Measurements from ENCODE around the gene PDE6D.
"Not testable (repeated sequence)": the region's sequence is repeated elsewhere in the genome, so short reads cannot be mapped to it uniquely, and the experiment has no call there.

PDE6D gene

GRCh38 chr2:231720292-231720986 is 60.6 kb downstream of the PDE6D start:
- no peak for DNase-seq (ENCODE audit: low spot score)

- DNase-seq (ENCODE audit: low spot score), result no peak
Observed at GRCh38 chr2:231718799-231719198, 62.3 kb downstream of the PDE6D start.

- DNase-seq (ENCODE audit: low spot score), result no peak
Observed at GRCh38 chr2:231717281-231718171, 63.6 kb downstream of the PDE6D start.

- DNase-seq (ENCODE audit: low spot score), result no peak
Observed at GRCh38 chr2:231716666-231717280, 64.3 kb downstream of the PDE6D start.

GRCh38 chr2:231715988-231716616 is 65.0 kb downstream of the PDE6D start:
- no peak for DNase-seq (ENCODE audit: low spot score)

- no peak for DNase-seq (ENCODE audit: low spot score)
Observed at GRCh38 chr2:231715499-231715837, 65.6 kb downstream of the PDE6D start.

- DNase-seq (ENCODE audit: low spot score), result peak; percentile 69
Observed at GRCh38 chr2:231714639-231715498, 66.2 kb downstream of the PDE6D start.

- DNase-seq (ENCODE audit: low spot score), result peak; percentile 90
Observed at GRCh38 chr2:231713730-231714638, 67.1 kb downstream of the PDE6D start.

GRCh38 chr2:231713406-231713729 is 67.7 kb downstream of the PDE6D start:
- not testable (repeated sequence) for DNase-seq (ENCODE audit: low spot score)

- not testable (repeated sequence) for DNase-seq (ENCODE audit: low spot score)
Observed at GRCh38 chr2:231712451-231713021, 68.5 kb downstream of the PDE6D start.

- DNase-seq (ENCODE audit: low spot score), result no peak
Observed at GRCh38 chr2:231711677-231712450, 69.2 kb downstream of the PDE6D start.

GRCh38 chr2:231710799-231711676 is 70.0 kb downstream of the PDE6D start:
- DNase-seq (ENCODE audit: low spot score), result peak; percentile 11

- peak; percentile 87 for DNase-seq (ENCODE audit: low spot score)
Observed at GRCh38 chr2:231709981-231710798, 70.9 kb downstream of the PDE6D start.

- DNase-seq (ENCODE audit: low spot score), result no peak
Observed at GRCh38 chr2:231709636-231709980, 71.5 kb downstream of the PDE6D start.

GRCh38 chr2:231708773-231709635 is 72.1 kb downstream of the PDE6D start:
- no peak for DNase-seq (ENCODE audit: low spot score)

GRCh38 chr2:231707927-231708772 is 72.9 kb downstream of the PDE6D start, which contains the start of gene PTMA:
Gene PTMA (plus strand): TSS chr2:231708525. CDS start chr2:231708707, 182 bp downstream.
- peak; percentile 97 for DNase-seq (ENCODE audit: low spot score)

Data from LoVo (cell line).